Ramos (cell line): Measurements from ENCODE around the gene GBX2.

Experiments used
- in situ Hi-C: fragments of 300-500 bp; cut with MboI; formaldehyde crosslinking; loops from one replicate; pipeline ENCODE4 v1.14.3; 2022; ENCODE audit warnings: low sequenced_read_pairs; ENCODE audit not compliant: unreplicated experiment

The GBX2 gene

GRCh38 chr2:236168110-236169080, at the start of gene GBX2:
GBX2 (minus strand) TSS chr2:236168386; CDS start chr2:236167971, 415 bp downstream.
- in situ Hi-C loops = no loop called here

GRCh38 chr2:236217926-236218325, 49.7 kb upstream of the GBX2 start:
- in situ Hi-C loops = no loop called here

- in situ Hi-C loops = no loop called here
These were observed 48.5 kb upstream of the GBX2 start for GRCh38 chr2:236216711-236217110.

GRCh38 chr2:236215761-236216333, 47.7 kb upstream of the GBX2 start:
- in situ Hi-C loops = no loop called here

GRCh38 chr2:236215196-236215595, 47.0 kb upstream of the GBX2 start:
- in situ Hi-C loops = no loop called here

- in situ Hi-C loops = no loop called here
These were observed 46.3 kb upstream of the GBX2 start for GRCh38 chr2:236214376-236214995.

GRCh38 chr2:236211296-236211695, 43.1 kb upstream of the GBX2 start:
- in situ Hi-C loops = no loop called here

- in situ Hi-C loops = no loop called here
These were observed 42.4 kb upstream of the GBX2 start for GRCh38 chr2:236210536-236210935.

GRCh38 chr2:236209996-236210395, 41.8 kb upstream of the GBX2 start:
- in situ Hi-C loops = no loop called here

GRCh38 chr2:236209535-236209934, 41.3 kb upstream of the GBX2 start:
- in situ Hi-C loops = no loop called here

- in situ Hi-C loops = no loop called here
These were observed 40.1 kb upstream of the GBX2 start for GRCh38 chr2:236208019-236208926.

- in situ Hi-C loops = no loop called here
These were observed 39.3 kb upstream of the GBX2 start for GRCh38 chr2:236207472-236207871.

GRCh38 chr2:236205867-236206645, 37.9 kb upstream of the GBX2 start:
- in situ Hi-C loops = no loop called here

- in situ Hi-C loops = no loop called here
These were observed 36.8 kb upstream of the GBX2 start for GRCh38 chr2:236204953-236205352.

GRCh38 chr2:236200378-236200777, 32.2 kb upstream of the GBX2 start:
- in situ Hi-C loops = no loop called here

- in situ Hi-C loops = no loop called here
These were observed 28.2 kb upstream of the GBX2 start for GRCh38 chr2:236196366-236196765.

- in situ Hi-C loops = no loop called here
These were observed 27.5 kb upstream of the GBX2 start for GRCh38 chr2:236195726-236196125.

GRCh38 chr2:236194786-236195185, 26.6 kb upstream of the GBX2 start:
- in situ Hi-C loops = no loop called here

GRCh38 chr2:236193026-236193425, 24.8 kb upstream of the GBX2 start:
- in situ Hi-C loops = no loop called here
